GM12891 (cell line): ENCODE results near the gene MRPL37.

Source experiments
- POLR2A ChIP-seq: IDR thresholded peaks from 2 replicates; pipeline ENCODE4 v1.6.1; 2011; ENCODE audit warnings: low read depth, low read length, control low read depth
- POLR2AphosphoS5 ChIP-seq: IDR thresholded peaks from 2 replicates; pipeline ENCODE4 v1.6.1; 2011; ENCODE audit warnings: low read depth, low read length, control low read depth

DNA sequence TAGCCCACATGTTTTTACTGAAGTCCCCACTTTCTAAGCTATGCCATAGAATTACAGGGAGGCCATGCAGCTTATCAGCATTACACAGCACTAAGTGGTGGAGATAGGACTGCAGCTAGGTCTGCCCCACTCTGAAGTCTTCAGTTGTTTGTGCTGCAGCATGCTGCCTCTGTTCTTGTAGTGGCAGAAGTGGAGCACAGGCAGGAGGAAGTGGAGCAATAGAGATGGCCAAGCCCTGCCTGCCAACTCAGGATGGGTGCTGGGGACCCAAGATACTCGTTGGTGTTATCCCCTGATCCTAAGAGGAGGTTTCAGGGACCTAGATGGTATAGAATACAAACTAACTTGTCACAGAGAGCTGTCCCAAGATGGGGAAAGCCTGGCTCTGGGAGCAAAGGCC is 12.9 kb downstream of the MRPL37 start:
- no peak for TF ChIP-seq POLR2A
- no peak for TF ChIP-seq POLR2AphosphoS5
